Left ventricle myocardium superior (tissue), 1 donor: ENCODE results near the gene ADGRL4. TPM values are rescaled to one million over a fixed set of nuclear protein-coding genes. Genes with fewer than 3 reads are reported as not detected.
"Not testable (repeated sequence)": the region's sequence is repeated elsewhere in the genome, so short reads cannot be mapped to it uniquely, and the experiment has no call there.

Experiments
- ATAC-seq: fragments of 200-7000 bp; cut with Tn5 transposase; one replicate; pipeline ENCODE4 v1.9.1; 2020; ENCODE audit warnings: mild to moderate bottlenecking, moderate library complexity
- DNase-seq: peaks from one replicate; pipeline ENCODE4 v3.0.0-alpha.2; 2020
- intact Hi-C: fragments of 100-400 bp; cut with micrococcal nuclease; formaldehyde crosslinking; loops from one replicate; pipeline ENCODE4 v1.11.0; 2022
- long read RNA-seq: library from polyadenylated mRNA; unstranded; transcript quantifications from one replicate; pipeline ENCODE4 v2.0.0, GENCODE V29; 2021
- total RNA-seq: library from RNA; stranded (reverse); fragmentation: NEBNext Ultra II Directional; extraction: Animal tissue kit (Norgen Biotek cat#: 25700); gene quantifications from one replicate; pipeline ENCODE4 v1.2.1, GENCODE V29; 2021
- donor health status: DM: no; HTN: yes; CAD: no; lungs with severe emphysema.

Gene ADGRL4
- total RNA-seq = 21.2 TPM
- long read RNA-seq, transcript ADGRL4-201 (15 exons, 3,527 nt) = major isoform, 74 of 83 reads
- long read RNA-seq, partial matches to known transcripts = 7 of 83 reads
- long read RNA-seq, other reads (novel, unspliced or antisense) = 2 of 83 reads

DNA sequence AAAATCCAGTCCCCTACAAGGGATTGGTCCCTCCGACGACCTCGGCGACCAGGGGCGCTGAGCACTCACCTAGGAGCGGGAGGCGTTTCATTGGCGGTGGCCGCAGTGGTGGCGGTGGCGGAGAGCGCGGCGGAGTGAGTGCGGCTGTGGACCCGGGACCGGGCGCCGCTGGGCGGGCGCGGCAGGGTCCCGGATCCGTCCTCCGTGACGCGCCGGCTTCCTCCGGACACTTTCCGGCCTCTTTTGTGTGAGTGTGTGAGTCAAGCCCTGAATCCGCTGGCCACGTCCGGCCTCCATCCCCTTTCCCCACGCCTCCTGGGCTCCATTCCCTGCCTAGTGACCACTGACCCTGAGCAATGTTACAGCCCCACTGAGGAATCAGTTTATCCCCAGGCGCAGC, at the start of gene ADGRL4:
TSS of gene ADGRL4 (minus strand) at position 167 of the 400 bp plus-strand sequence. CDS start at position 91, 76 bp downstream.
- intact Hi-C loops = no loop called here
- ATAC-seq = peak; percentile 88
- DNase-seq = peak; percentile 57

DNA sequence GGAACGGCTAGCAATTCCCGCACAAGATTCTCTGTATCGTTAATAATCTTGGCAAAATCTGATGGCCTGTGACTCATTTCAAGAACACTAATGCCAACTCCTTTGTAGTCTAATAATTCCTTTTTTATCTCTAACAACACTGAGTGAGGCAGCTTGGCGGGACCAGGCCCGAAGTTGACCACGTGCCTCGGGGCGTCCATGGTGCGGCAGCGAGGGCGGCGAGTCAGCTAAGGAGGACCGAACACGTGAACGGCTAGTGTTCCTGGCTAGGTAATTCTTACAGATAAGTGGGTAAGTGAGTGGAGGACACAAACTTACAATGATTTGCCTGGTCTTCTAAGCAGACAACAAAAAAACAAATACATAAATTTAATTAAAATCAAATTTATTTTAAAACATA, 49.3 kb upstream of the ADGRL4 start:
- no peak for ATAC-seq
- intact Hi-C loops = no loop called here
- DNase-seq = no peak

DNA sequence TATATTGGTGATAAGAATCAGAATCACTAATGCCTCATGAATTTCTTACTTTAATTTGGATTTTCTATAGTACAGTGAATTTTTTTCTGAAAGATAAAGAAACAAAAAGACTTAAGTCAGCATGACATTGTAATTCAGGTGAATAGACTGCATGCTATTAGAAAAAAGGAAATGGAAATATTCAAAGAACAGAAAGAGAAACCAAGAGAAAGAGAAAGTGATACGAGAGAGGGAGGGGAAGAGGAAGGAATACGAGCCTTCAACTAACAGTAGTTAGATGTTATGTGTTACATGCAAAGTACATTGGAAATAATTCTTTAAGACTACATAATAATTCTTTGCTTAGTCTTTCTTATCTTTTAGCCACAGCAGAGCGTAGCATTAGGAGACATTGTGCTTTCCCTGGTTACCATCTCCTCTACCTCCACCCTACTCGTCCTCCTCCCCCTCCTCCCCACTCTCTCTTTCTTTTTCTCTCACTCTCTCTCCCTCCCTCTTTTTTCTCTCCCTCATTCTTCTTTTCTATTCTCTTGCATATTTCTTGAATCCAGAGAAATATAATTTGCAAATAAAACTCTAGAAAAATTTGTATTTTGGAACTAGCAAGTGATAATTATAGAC, 46.4 kb upstream of the ADGRL4 start:
- ATAC-seq (no peak), DNase-seq (no peak)
- intact Hi-C loops = no loop called here

DNA sequence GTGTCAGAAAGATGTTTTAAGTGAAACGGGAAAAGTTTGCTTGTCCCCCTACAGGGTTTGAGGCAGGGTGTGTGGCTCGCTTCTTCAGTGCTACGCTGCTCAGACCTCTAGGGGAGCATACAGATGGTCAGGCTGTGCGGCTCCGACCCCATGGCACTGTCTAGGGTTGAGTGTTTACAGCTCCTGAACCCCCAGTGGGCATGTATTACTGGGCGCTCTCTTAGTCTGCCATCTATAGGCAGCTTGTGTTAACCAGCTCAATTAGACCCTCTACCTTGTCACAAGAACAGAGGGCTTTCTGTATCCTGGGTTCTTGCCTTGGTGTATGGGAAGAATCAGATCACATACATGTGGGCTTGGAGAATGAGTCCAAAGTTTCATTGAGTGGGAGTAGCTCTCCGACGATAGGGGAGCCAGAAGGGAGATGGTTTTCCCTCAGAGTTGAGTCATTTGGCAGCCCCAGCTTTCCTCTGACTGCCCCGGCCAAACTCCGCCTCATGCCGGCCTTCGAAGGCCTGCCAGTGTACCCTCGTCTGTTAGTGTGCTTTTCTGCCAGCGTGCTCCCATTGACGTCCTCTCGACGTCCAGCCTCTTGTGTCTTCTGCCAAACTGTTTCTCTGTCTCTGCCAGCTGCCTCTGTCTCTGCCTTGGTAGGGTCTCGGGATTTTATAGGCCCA, 38.6 kb upstream of the ADGRL4 start:
- DNase-seq (no peak), ATAC-seq (no peak)

DNA sequence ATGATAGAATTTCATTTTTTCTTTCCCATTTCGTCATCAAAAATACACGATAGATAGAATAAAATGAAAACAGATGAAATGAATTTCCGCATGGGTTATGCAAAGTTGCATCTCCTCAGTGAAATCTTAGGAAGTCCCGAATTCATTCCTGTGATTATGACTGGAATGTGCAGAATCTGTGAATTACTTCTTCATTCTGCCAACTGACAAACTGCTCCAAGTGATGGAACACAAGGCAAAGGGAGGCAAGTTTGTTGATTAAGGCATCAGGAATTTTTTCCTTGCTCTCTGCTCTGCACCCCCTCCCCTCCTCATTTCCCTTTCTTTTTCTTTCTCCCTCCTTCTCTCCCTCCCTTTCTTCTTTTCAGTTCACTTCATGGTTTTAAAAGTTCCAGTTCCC, 37.0 kb upstream of the ADGRL4 start:
- intact Hi-C loops = no loop called here
- DNase-seq (no peak), ATAC-seq (no peak)

More for the DNA sequence above, 38.6 kb upstream of the ADGRL4 start:
- intact Hi-C loops = no loop called here

DNA sequence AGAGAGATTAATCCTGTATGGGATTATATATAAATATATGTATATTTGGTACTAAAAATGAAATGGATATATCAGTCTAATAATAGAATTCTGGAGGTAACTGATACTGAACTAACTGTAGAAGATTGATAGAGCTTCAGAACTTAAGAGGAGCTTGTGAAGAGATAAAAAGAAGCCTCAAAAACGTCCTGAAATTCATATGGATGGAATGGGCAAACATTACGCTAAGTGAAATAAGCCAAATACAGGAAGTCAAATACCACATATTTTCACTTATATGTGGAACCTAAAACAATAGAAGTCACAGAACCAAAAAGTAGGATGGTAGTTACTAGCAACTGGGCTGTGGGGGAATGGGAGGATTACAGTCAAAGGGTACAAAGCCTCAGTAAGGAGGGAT, 36.0 kb upstream of the ADGRL4 start:
- DNase-seq (no peak), ATAC-seq (no peak)
- intact Hi-C loops = no loop called here

DNA sequence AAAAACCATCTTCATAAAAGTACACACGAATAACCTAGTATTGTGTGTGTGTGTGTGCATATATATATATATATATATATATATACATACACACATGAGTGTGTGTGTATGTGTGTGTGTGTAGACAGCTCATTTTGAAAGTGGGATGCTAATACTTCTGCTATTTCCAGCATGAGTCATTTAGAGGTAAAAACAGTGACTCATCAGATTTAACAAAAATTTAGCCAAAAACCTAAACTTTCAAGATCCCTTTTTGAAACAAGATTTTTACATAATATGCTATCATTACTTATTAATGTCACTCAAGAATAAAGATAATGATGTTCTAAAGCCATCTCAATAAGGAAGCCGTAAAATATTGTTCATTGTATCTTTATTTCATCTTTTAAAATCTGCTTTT, 35.6 kb upstream of the ADGRL4 start:
- no peak for ATAC-seq
- intact Hi-C loops = no loop called here
- no peak for DNase-seq

DNA sequence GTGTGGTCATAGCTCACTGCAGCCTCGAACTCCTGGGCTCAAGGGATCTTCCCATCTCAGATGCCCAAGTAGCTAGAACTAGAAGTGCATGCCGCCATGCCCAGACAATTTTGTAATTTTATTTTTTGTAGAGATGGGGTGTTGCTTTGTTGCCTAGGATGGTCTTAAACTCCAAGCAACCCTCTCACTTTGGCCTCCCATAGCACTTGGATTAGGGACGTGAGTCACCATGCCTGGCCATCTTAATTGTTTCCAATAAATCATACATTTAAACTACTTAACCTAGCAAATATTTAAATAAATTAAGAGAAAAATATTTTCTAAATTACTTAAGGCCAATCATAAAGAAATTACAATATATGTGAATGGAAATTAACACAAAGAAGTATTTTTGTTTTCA, 35.1 kb upstream of the ADGRL4 start:
- intact Hi-C loops = no loop called here

DNA sequence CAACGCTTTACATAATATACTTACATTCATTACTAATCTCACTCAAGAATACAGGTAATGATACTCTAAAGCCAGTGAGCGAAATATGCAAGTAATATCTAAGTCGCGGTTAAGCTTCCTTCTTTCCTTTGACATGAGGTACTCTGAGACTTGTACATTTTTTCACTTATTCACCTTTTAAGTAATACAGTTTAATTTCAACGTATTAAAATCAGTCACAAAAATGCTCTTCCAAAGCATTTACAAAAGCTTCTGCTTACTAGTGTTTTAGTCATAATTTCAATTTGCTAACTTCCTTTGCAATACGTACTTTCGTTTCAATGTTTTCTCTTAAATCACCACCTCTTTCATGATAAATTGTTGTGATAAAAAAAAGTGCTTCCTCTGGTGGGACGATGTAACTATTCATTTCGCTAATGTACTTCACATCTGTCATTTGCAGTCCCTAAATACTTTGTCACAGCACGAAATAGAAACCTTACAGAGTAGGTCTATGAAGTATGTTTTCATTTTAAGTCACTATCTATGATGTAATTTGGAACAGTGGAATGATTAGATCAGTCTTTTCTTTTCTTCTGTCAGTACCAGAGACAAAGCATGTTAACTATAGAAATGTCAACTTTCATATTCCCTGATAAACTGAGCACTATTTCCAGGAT, 34.0 kb upstream of the ADGRL4 start:
- ATAC-seq (no peak), DNase-seq (no peak)
- intact Hi-C loops = no loop called here

More for the DNA sequence above, 35.1 kb upstream of the ADGRL4 start:
- DNase-seq (no peak), ATAC-seq (no peak)

DNA sequence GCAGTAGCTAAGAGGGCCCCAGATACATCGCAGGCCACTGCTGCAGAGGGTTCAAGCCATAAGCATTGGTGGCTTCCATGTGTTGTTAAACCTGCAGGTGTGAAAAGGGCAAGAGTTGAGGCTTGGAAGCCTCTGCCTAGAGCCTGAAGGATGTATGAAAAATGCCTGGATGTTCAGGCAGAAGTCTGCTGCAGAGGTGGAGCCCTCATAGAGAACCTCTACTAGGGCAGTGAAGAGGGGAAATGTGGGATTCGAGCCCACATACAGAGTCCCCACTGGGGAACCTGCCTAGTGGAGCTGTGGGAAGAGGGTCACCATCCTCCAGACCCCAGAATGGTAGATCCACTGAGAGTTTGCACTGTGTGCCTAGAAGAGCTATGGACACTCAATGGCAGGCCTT, 30.6 kb upstream of the ADGRL4 start:
- DNase-seq (no peak), ATAC-seq (no peak)
- intact Hi-C loops = no loop called here

DNA sequence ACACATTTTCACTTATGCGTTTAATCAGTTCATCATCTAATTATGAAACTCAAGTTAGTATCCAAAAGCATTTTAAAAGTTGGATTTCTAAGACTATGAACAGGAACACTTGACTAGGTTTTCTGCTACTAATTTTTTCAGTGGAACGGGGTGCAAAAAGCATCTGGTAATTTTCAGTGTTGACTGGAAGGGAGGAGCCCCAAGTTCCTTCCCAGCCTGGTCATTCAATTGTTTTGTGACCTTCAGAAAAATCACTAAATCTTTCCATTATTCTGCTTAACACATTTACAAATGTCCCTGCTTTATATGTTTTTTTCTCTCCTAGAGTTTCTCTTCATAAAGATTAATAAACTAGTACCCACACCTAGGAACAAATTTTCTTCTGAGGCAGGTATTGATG, 6.0 kb upstream of the ADGRL4 start:
- intact Hi-C loops = no loop called here
- ATAC-seq (no peak), DNase-seq (no peak)

DNA sequence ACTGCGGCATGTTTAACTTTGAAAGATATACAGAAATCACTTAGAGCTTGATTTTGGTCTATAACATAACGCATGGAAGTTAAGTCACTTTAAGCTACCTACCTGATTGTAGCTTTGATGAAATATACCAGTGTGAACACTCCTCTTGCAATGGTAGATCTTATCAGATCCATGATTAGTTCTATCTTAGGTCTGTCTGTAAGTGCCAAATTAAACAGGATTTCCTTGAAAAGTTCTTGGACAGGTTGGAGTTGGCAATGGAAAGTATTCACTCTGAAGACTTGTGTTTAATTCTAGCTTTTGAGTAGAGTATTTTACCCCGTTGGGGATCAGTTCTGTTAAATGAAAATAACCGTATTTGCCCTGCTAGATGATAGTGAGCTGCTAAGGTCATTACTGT, 4.1 kb upstream of the ADGRL4 start:
- ATAC-seq = no peak
- intact Hi-C loops = no loop called here
- no peak for DNase-seq

DNA sequence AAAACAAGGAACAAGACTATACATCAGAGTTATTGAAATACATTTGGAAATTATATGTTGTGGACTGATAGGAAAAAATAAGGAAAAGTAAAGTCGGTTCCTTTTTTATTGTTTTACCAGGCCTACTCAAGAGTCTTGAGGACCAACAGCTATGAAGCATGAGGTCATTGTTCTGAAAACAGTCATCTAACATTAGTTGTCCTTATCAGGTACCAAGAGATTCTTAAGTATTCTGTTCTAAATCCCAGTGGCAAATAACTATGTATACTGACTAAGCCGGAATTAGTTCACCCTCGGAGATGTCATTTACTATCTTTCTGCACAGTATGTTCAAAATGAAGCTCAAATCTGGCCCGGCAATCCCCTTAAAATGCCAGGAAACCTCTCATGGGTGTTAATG, 585 bp downstream of the ADGRL4 start:
- intact Hi-C loops = no loop called here
- DNase-seq (no peak), ATAC-seq (no peak)

DNA sequence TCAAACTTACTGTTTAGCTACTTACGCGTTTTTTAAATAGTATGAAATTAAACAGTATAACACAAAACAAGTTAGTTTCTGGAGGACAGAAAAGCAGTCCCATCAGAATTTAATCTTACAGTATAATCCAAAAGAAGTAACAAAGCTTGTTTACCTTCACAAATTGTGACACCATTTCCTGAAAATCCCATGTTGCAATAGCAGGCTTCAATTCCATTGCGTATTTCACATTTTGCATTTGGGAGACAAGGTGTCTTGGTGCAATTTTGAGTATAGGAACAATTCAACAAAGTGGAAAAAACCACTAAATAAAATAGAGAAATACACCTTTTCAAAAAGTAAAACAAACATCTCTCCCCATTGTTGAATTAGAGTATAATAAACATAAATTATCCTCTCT, 1.6 kb downstream of the ADGRL4 start:
- intact Hi-C loops = no loop called here
- DNase-seq = no peak
- ATAC-seq = no peak

DNA sequence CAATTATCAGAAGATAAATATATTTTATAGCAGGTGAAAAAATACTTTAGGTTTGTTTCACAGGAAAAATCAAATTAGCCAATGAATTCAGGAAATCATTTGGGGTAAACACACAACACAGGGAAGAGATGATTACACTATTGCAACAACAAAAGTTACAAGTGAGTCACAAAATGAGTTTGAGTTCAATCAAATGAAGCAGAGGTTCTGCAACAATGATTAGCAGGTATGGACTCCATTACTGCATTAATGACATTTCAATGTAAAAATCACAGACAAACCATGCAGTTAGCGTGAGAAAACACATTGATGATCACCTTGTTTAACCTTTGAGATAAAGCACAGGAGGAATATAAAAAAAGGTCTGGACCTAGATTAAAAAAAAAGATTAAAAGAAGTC, 9.7 kb downstream of the ADGRL4 start:
- no peak for ATAC-seq
- intact Hi-C loops = no loop called here
- DNase-seq = no peak

DNA sequence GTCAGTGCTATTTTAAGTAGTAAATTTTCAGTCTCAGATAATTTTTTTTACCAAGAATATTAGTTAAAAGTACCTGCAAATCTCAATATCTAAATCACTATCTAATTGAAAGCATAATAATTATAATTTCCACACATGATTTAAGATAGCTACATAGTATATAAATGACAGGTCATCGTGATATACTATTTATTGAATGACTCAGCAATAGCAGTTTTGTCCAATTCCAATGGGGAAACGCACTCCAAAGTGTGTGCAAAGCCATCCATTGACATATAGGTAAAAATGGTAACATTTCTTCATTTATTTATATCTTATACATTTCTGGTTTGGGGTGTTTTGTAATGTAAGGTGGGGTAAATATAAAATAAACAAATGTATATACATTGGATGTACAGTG, 19.5 kb downstream of the ADGRL4 start:
- ATAC-seq (no peak), DNase-seq (no peak)
- intact Hi-C loops = no loop called here

DNA sequence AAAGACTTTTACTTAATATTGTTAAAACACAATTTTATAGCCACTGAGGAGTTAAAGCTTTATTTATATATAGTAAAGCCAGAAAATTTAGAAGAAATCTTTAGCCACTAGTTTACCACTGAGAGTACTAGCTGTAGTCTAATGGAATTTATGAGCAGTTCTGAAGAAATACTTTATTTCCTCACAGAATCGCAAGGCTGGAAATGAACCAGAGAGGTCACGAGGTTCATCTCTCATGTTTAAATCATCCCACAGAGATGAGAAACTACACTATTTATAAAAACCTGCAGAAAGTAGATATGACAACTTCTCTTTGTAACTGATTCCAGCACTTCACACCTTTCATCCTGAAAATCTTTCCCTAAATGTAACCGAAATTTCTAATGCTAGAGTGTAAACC, 26.0 kb downstream of the ADGRL4 start:
- DNase-seq = no peak
- no peak for ATAC-seq
- intact Hi-C loops = no loop called here

DNA sequence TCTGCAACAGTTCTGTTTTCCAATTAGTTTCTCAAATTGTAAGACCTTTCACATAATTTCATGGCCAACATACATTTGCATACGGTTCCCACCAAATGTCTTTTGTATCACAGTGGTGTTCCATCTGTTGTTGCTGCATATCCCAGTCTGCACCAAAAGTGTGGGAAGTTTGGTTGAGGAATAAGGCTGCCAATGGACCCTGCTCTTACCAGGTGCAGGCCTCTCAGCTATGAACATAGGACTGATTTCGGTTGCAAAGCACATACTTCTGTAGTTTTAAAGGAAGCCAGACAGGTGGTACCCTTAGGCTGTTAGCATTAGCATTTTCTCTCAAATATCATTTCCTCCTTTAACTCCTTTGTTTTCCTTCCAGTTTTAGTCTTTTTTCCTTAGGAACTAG, 33.8 kb downstream of the ADGRL4 start:
- intact Hi-C loops = no loop called here
- DNase-seq (no peak), ATAC-seq (no peak)

DNA sequence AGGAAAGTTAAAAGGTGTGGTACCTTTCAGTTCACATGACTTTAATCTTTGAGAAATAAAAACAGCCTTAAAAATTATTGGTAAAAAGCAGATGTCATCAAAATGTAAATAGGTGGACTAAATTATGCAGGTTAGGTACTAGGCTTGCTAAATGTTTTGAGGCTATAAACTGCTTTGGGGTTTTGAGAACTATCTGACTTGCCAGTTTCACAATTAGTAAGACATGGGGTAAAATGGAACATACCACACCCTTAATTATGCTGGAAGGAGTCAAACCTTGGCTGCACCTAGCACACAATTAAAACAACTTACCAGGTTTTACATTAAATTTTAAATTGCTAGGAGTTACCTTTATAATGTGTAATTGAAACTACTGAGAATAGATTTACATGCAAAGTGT, 39.4 kb downstream of the ADGRL4 start:
- DNase-seq, intact Hi-C loops: not testable (repeated sequence)

DNA sequence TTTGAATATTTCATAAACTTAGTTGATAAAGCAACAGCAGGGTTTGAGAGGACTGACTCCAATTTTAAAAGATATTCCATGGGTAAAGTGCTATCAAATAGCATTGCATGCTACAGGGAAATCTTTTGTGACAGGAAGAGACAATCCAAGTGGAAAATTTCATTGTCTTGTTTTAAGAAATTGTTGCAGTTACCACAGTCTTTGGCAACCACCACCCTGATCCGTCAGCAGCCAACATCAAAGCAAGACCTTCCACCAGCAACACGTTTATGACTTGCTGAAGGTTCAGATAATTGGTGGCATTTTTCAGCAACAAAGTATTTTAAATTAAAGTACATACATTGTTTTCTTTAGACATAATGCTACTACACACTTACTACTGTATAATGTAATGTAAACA, 47.8 kb downstream of the ADGRL4 start:
- ATAC-seq (no peak), DNase-seq (no peak)
- intact Hi-C loops = no loop called here

More for the DNA sequence above, 39.4 kb downstream of the ADGRL4 start:
- not testable (repeated sequence) for ATAC-seq

DNA sequence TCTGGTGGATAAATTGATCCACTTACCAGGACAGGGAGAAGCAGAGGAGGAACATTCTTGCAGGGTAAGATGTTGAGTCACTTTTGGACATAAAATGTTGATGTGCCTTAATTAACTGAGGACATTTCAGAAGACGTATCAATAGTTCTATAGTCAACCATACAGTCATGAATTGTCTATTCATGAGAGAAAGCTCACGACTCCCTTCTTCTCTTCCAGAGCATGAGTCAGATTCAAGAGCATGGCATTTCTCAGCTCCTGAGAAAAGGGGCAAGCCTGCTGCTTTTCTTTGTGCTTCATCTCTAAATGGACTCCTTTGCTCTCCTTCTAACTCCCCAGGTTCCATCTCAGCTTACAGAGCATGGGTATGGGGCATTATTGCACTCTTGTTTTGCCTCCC, 55.7 kb downstream of the ADGRL4 start:
- ATAC-seq = no peak
- DNase-seq = no peak
- intact Hi-C loops = no loop called here
